B cell (primary cell): ENCODE data around the gene CD247. TPM values are rescaled to one million over a fixed set of nuclear protein-coding genes. Genes with fewer than 3 reads are reported as not detected.

Experiments used
- ATAC-seq: fragments of 200-7000 bp; cut with Tn5 transposase; one replicate; pipeline ENCODE4 v1.10.0; 2021; ENCODE audit warnings: low read depth, mild to moderate bottlenecking, moderate number of reproducible peaks, moderate library complexity
- CTCF ChIA-PET: fragments of 350-600 bp; sonication (Branson Sonifier 250); formaldehyde crosslinking; loops from one replicate; lab custom pipeline; 2021; ENCODE audit warnings: antibody characterized with exemption, inconsistent platforms; lab: Charles Lee
- POLR2A ChIA-PET: fragments of 350-600 bp; sonication (Branson Sonifier 250); formaldehyde crosslinking; loops from one replicate; lab custom pipeline; 2021; ENCODE audit warnings: antibody characterized with exemption; lab: Charles Lee
- DNase-seq: peaks from one replicate; pipeline ENCODE4 v3.0.0; 2013
- H2AFZ ChIP-seq: 2 replicates; pipeline ENCODE4 v1.6.1; 2012; ENCODE audit warnings: mild to moderate bottlenecking, low read depth, low read length; ENCODE audit not compliant: insufficient read depth, poor library complexity, severe bottlenecking
- H3K27ac ChIP-seq, 2 donors: 1 replicate in 1 of 2; 2 replicates in 1 of 2; pipeline ENCODE4 v1.5.1; 2012 to 2013; ENCODE audit warnings: low read length in 2 of 2, mild to moderate bottlenecking in 2 of 2, moderate library complexity in 1 of 2
- H3K27me3 ChIP-seq, 4 experiments: fragments of 200-600 bp in 1 of 4; sonication (generic) in 1 of 4; replicated peaks in 1 of 4; 1 replicate in 2 of 4; 2 replicates in 2 of 4; pipeline versions ENCODE4 v1.6.1 to v1.7.0; 2013 to 2016; ENCODE audit warnings: low read length in 3 of 4, mild to moderate bottlenecking in 2 of 4, mixed read lengths in 1 of 4, moderate library complexity in 1 of 4; ENCODE audit not compliant: insufficient read depth in 4 of 4, control insufficient read depth in 3 of 4; ENCODE audit errors: control extremely low read depth in 1 of 4
- H3K36me3 ChIP-seq, 2 experiments: replicated peaks in 1 of 2; 1 replicate in 1 of 2; 2 replicates in 1 of 2; pipeline versions ENCODE4 v1.6.1 to v1.7.1; 2013; ENCODE audit warnings: low read length in 1 of 2; ENCODE audit not compliant: insufficient read depth in 2 of 2, control insufficient read depth in 1 of 2; ENCODE audit errors: control extremely low read depth in 1 of 2, extremely low read depth in 1 of 2
- H3K4me1 ChIP-seq, 2 donors: fragments of 200-600 bp in 1 of 2; sonication (generic) in 1 of 2; 1 replicate in 1 of 2; 2 replicates in 1 of 2; pipeline versions ENCODE4 v1.5.1 to v1.6.1; 2013 to 2017; ENCODE audit warnings: low read length in 2 of 2; ENCODE audit not compliant: control insufficient read depth in 2 of 2, insufficient read depth in 2 of 2
- H3K4me2 ChIP-seq: replicated peaks from 2 replicates; pipeline ENCODE3; 2012; ENCODE audit warnings: mild to moderate bottlenecking, low read depth, low read length; ENCODE audit not compliant: poor library complexity, severe bottlenecking
- H3K4me3 ChIP-seq, 5 experiments: fragments of 200-600 bp in 1 of 5; sonication (generic) in 1 of 5; 1 replicate in 3 of 5; 2 replicates in 2 of 5; pipeline versions ENCODE4 v1.5.1 to v1.7.0; 2011 to 2016; ENCODE audit warnings: low read length in 4 of 5, mild to moderate bottlenecking in 4 of 5, low read depth in 2 of 5, control low read depth in 1 of 5, moderate library complexity in 1 of 5; ENCODE audit not compliant: insufficient read depth in 1 of 5; ENCODE audit errors: control extremely low read depth in 1 of 5, extremely low read depth in 1 of 5
- H3K79me2 ChIP-seq: fragments of 200-600 bp; sonication (generic); one replicate; pipeline ENCODE4 v1.6.0; 2016; ENCODE audit warnings: low read length; ENCODE audit not compliant: control insufficient read depth, insufficient read depth
- H3K9ac ChIP-seq: fragments of 200-600 bp; sonication (generic); 2 replicates; pipeline ENCODE4 v1.6.1; 2017; ENCODE audit warnings: mild to moderate bottlenecking, low read length, moderate library complexity
- H3K9me3 ChIP-seq, 3 donors: one replicate each; pipeline versions ENCODE4 v1.6.1 to v1.7.1; 2013; ENCODE audit warnings: low read length in 2 of 3; ENCODE audit not compliant: control insufficient read depth in 2 of 3, insufficient read depth in 1 of 3; ENCODE audit errors: control extremely low read depth in 1 of 3
- H4K20me1 ChIP-seq: 2 replicates; pipeline ENCODE4 v1.6.0; 2012; ENCODE audit warnings: mild to moderate bottlenecking, low read length; ENCODE audit not compliant: insufficient read depth, control insufficient read depth, poor library complexity, severe bottlenecking
- H3K27ac Mint-ChIP-seq: one replicate; pipeline ENCODE4 v1.8.0; 2021; ENCODE audit warnings: mixed read lengths
- H3K27me3 Mint-ChIP-seq: one replicate; pipeline ENCODE4 v1.8.0; 2021; ENCODE audit warnings: mixed read lengths
- H3K4me1 Mint-ChIP-seq: one replicate; pipeline ENCODE4 v1.8.0; 2021; ENCODE audit warnings: mixed read lengths
- H3K4me3 Mint-ChIP-seq: one replicate; pipeline ENCODE4 v1.8.0; 2021; ENCODE audit warnings: mixed read lengths
- H3K9me3 Mint-ChIP-seq: one replicate; pipeline ENCODE4 v1.8.0; 2022; ENCODE audit warnings: mixed read lengths; ENCODE audit not compliant: insufficient read depth
- CTCF ChIP-seq: fragments of 200-600 bp; IDR thresholded peaks from one replicate; pipeline ENCODE4 v1.8.0; 2022; ENCODE audit warnings: antibody characterized with exemption, mild to moderate bottlenecking
- EZH2 ChIP-seq: IDR thresholded peaks from 2 replicates; pipeline ENCODE4 v1.6.1; 2012; ENCODE audit warnings: borderline replicate concordance, low read depth, mild to moderate bottlenecking, moderate library complexity, low read length; ENCODE audit not compliant: insufficient read depth, poor library complexity, severe bottlenecking
- WGBS: methylation state at CpG from one replicate; pipeline ENCODE4 v1.1.5; 2013; ENCODE audit warnings: missing lambda C conversion rate; ENCODE audit not compliant: insufficient coverage; 5-methylcytosine and 5-hydroxymethylcytosine counted together
- intact Hi-C: fragments of 100-400 bp; cut with micrococcal nuclease; formaldehyde crosslinking; loops from one replicate; pipeline ENCODE4 v1.10.0; 2022
- polyA plus RNA-seq: library from polyadenylated mRNA; depleted of rRNA; stranded (reverse); fragments of >200 nt; gene quantifications from 2 replicates; pipeline ENCODE4 v1.2.3, GENCODE V29; 2012
- total RNA-seq, 2 donors: library from RNA; stranded (reverse); fragments of 120-200 nt in 1 of 2; gene quantifications; 1 replicate in 1 of 2; 2 replicates in 1 of 2; pipeline versions ENCODE4 v1.2.3 to v1.2.4, GENCODE V29; 2013 to 2022

The CD247 gene
- total and polyA plus RNA-seq, 2 donors (not counting 1 experiment from before 2014, with no cell fraction given): 2.5 to 10.8 TPM

DNA sequence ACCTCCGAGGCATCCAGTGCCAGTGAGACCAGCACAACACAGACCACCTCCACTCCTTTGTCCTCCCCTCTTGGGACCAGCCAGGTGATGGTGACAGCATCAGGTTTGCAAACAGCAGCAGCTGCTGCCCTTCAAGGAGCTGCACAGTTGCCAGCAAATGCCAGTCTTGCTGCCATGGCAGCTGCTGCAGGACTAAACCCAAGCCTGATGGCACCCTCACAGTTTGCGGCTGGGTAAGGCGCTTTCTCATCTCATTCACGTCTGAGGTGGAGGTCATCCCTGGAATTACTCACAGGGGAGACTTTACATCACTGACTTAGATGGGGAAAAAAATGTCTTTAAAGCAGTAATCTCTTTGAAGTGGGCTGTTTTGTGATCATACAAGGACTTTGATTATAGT lies 106.3 kb downstream of the CD247 start:
- CTCF ChIA-PET: interaction anchor here (0.6 to 3.2 kb wide), 9 partner anchors 10 to 147 kb away, joined by 3 to 11 read pairs (median 4); no protein-coding TSS in a partner anchor
- POLR2A ChIA-PET: interaction anchor here (0.6 kb wide), 1 partner anchor 29 kb away, joined by 3 read pairs; no protein-coding TSS in a partner anchor
- intact Hi-C loops: no loop called here

DNA sequence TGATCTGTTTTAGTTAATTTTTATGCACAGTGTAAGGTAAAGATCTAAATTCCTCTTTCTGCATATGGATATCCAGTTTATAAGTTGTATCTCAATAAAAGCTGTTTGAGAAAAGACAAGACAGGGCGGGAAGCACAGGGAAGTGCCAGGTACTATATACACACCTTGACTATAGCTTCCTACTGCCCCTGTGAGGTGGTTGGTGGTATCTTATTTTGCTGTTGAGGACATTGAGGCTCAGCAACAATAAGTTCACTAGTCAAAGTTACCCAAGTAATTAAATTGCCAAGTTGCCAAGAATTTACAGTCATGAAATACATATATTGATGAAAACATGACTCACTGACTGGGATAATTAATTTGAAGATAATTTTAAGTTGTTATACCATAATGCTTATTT lies 109.1 kb downstream of the CD247 start:
- no CpG with 5 or more reads among the region's 1 CpG for WGBS
- Mint-ChIP-seq H3K27me3 (no peaks in the 10 kb centered on the region), H3K9me3 (no peaks in the 10 kb centered on the region), H3K4me1 (peaks cover 6% of the 10 kb centered on the region), H3K4me3 (no peak overlapping the region), H3K27ac (no peak overlapping the region)
- Histone ChIP-seq H3K36me3 (peaks cover 6 to 50% of the 10 kb centered on the region in 2 experiments), H3K9me3 (no peaks in the 10 kb centered on the region), H3K4me3 (no peak overlapping the region), H3K79me2 (no peaks in the 10 kb centered on the region), H2AFZ (no peak overlapping the region), H3K4me2 (no peak overlapping the region), H3K4me1 (no peaks in the 10 kb centered on the region), H3K27me3 (no peaks in the 10 kb centered on the region), H4K20me1 (no peaks in the 10 kb centered on the region), H3K27ac (no peak overlapping the region), H3K9ac (no peak overlapping the region)
- intact Hi-C loops: no loop called here
- ATAC-seq (no peak), DNase-seq (peak; percentile 19)
- CTCF ChIA-PET: interaction anchor here (0.9 to 4.0 kb wide), 9 partner anchors 8 to 499 kb away, joined by 3 to 22 read pairs (median 3); no protein-coding TSS in a partner anchor
- peak; percentile 14 for TF ChIP-seq CTCF
- TF ChIP-seq EZH2: no peak
- POLR2A ChIA-PET: no interaction called here

More for the DNA sequence above, 106.3 kb downstream of the CD247 start:
- Histone ChIP-seq H2AFZ (no peak overlapping the region), H3K4me1 (no peaks in the 10 kb centered on the region), H3K36me3 (peaks cover 12 to 56% of the 10 kb centered on the region in 2 experiments), H4K20me1 (no peaks in the 10 kb centered on the region), H3K27ac (no peak overlapping the region), H3K79me2 (no peaks in the 10 kb centered on the region), H3K9me3 (no peaks in the 10 kb centered on the region), H3K4me2 (no peak overlapping the region), H3K27me3 (no peaks in the 10 kb centered on the region), H3K9ac (no peak overlapping the region), H3K4me3 (no peak overlapping the region)
- no peak for DNase-seq
- H3K27ac Mint-ChIP-seq: peak overlapping the region; percentile 37
- 100% methylated on average over 4 of the region's 4 CpGs for WGBS
- no peak for ATAC-seq
- H3K27me3 Mint-ChIP-seq: no peaks in the 10 kb centered on the region
- no peak overlapping the region for H3K4me3 Mint-ChIP-seq
- peaks cover 8% of the 10 kb centered on the region for H3K4me1 Mint-ChIP-seq
- TF ChIP-seq CTCF (no peak), EZH2 (no peak)
- no peaks in the 10 kb centered on the region for H3K9me3 Mint-ChIP-seq
